H1 (cell line): ENCODE results near the gene IFT27. TPM values are rescaled to one million over a fixed set of nuclear protein-coding genes. Genes with fewer than 3 reads are reported as not detected.
A peak's percentile ranks its signal among the peaks of the same experiment; 100 is the strongest.

Experiments used
- CTCF ChIA-PET: fragments of 300-600 bp; sonication (Branson Sonifier 250); formaldehyde crosslinking; loops from one replicate; lab custom pipeline; 2021; ENCODE audit not compliant: partially characterized antibody; lab: Charles Lee
- POLR2A ChIA-PET: fragments of 300-600 bp; sonication (Branson Sonifier 250); formaldehyde crosslinking; loops from one replicate; lab custom pipeline; 2021; ENCODE audit warnings: inconsistent platforms; ENCODE audit not compliant: partially characterized antibody; lab: Charles Lee
- DNase-seq, 2 experiments: peaks; one replicate each; pipeline versions ENCODE4 v3.0.0 to v3.0.0-alpha.2; 2010 to 2022; ENCODE audit warnings: low spot score in 2 of 2, low read depth in 1 of 2, mixed read lengths in 1 of 2
- FAIRE-seq: peaks from 2 replicates; lab custom pipeline; 2011; peaks lifted over from hg19 to GRCh38; lab: Jason Lieb, UNC
- H2AFZ ChIP-seq: 2 replicates; pipeline ENCODE4 v1.8.1; 2012; ENCODE audit warnings: low read length, inconsistent platforms
- H2AK5ac ChIP-seq: 2 replicates; pipeline ENCODE4 v1.6.1; 2013; ENCODE audit warnings: low read depth, low read length
- H2BK120ac ChIP-seq: replicated peaks from 2 replicates; pipeline ENCODE3; 2013; ENCODE audit warnings: low read depth, low read length, inconsistent platforms
- H2BK12ac ChIP-seq: 2 replicates; pipeline ENCODE4 v1.6.1; 2013; ENCODE audit warnings: low read depth, low read length
- H2BK15ac ChIP-seq: 2 replicates; pipeline ENCODE4 v1.6.1; 2013; ENCODE audit warnings: low read length
- H2BK20ac ChIP-seq: 2 replicates; pipeline ENCODE4 v1.6.1; 2013; ENCODE audit warnings: low read length
- H2BK5ac ChIP-seq: 2 replicates; pipeline ENCODE4 v1.6.1; 2013; ENCODE audit warnings: low read depth, low read length
- H3K14ac ChIP-seq: 2 replicates; pipeline ENCODE4 v1.6.1; 2013; ENCODE audit warnings: inconsistent platforms; ENCODE audit not compliant: insufficient read length
- H3K18ac ChIP-seq: 2 replicates; pipeline ENCODE4 v1.6.1; 2013; ENCODE audit warnings: low read length; ENCODE audit errors: extremely low read depth
- H3K23ac ChIP-seq: 2 replicates; pipeline ENCODE4 v1.6.1; 2013; ENCODE audit warnings: inconsistent platforms; ENCODE audit not compliant: insufficient read length
- H3K23me2 ChIP-seq: 2 replicates; pipeline ENCODE4 v1.6.1; 2013; ENCODE audit warnings: low read depth, low read length
- H3K27ac ChIP-seq: 2 replicates; pipeline ENCODE4 v1.6.1; 2011; ENCODE audit warnings: low read depth, low read length, inconsistent platforms
- H3K27me3 ChIP-seq, 4 experiments: replicated peaks in 1 of 4; 1 replicate in 1 of 4; 2 replicates in 3 of 4; pipeline versions ENCODE4 v1.6.1 to v1.8.1; 2011 to 2013; ENCODE audit warnings: low read length in 3 of 4, mild to moderate bottlenecking in 3 of 4, inconsistent platforms in 2 of 4, mixed read lengths in 2 of 4, moderate library complexity in 1 of 4; ENCODE audit not compliant: control insufficient read depth in 3 of 4, insufficient read depth in 3 of 4; ENCODE audit errors: extremely low read depth in 1 of 4
- H3K36me3 ChIP-seq, 4 experiments: 2 replicates each; pipeline versions ENCODE4 v1.6.1 to v1.8.1; 2011 to 2013; ENCODE audit warnings: mild to moderate bottlenecking in 4 of 4, low read length in 3 of 4, moderate library complexity in 2 of 4, control low read depth in 1 of 4, inconsistent platforms in 1 of 4; ENCODE audit not compliant: insufficient read depth in 4 of 4, control insufficient read depth in 2 of 4
- H3K4ac ChIP-seq: replicated peaks from 2 replicates; pipeline ENCODE3; 2013; ENCODE audit warnings: low read length, low read depth, mixed read lengths, inconsistent platforms; ENCODE audit not compliant: insufficient read length
- H3K4me1 ChIP-seq, 4 experiments: replicated peaks in 1 of 4; 1 replicate in 1 of 4; 2 replicates in 3 of 4; pipeline versions ENCODE4 v1.6.1 to v1.8.1; 2011 to 2013; ENCODE audit warnings: low read length in 3 of 4, inconsistent platforms in 2 of 4, mixed read lengths in 1 of 4; ENCODE audit not compliant: insufficient read depth in 4 of 4, control insufficient read depth in 3 of 4
- H3K4me2 ChIP-seq, 2 experiments: 2 replicates each; pipeline versions ENCODE4 v1.6.1 to v1.8.1; 2011 to 2013; ENCODE audit warnings: low read depth in 2 of 2, low read length in 2 of 2, control low read depth in 1 of 2, inconsistent platforms in 1 of 2, mild to moderate bottlenecking in 1 of 2; ENCODE audit not compliant: insufficient read depth in 1 of 2
- H3K4me3 ChIP-seq, 4 experiments: fragments of 200-600, 300-600 bp in 1 of 4; sonication (generic), shearing (Covaris generic), sonication (Bioruptor Twin) in 1 of 4; 2 replicates each; pipeline versions ENCODE4 v1.5.1 to v1.8.1; 2011 to 2016; ENCODE audit warnings: low read length in 4 of 4, low read depth in 3 of 4, control low read depth in 2 of 4, inconsistent platforms in 2 of 4, mild to moderate bottlenecking in 2 of 4, mixed read lengths in 1 of 4, moderate library complexity in 1 of 4; ENCODE audit not compliant: insufficient read depth in 2 of 4; ENCODE audit errors: extremely low read depth in 1 of 4
- H3K56ac ChIP-seq: replicated peaks from 2 replicates; pipeline ENCODE3; 2013; ENCODE audit warnings: low read depth, mild to moderate bottlenecking, mixed read lengths, low read length, inconsistent platforms; ENCODE audit not compliant: insufficient read length
- H3K79me1 ChIP-seq: 2 replicates; pipeline ENCODE4 v1.6.1; 2013; ENCODE audit warnings: low read depth, low read length, control low read depth
- H3K79me2 ChIP-seq, 2 experiments: 2 replicates each; pipeline versions ENCODE4 v1.6.1 to v1.8.1; 2012 to 2013; ENCODE audit warnings: low read length in 2 of 2, mild to moderate bottlenecking in 2 of 2, inconsistent platforms in 1 of 2; ENCODE audit not compliant: insufficient read depth in 2 of 2, control insufficient read depth in 1 of 2
- H3K9ac ChIP-seq, 4 experiments: replicated peaks in 1 of 4; 1 replicate in 1 of 4; 2 replicates in 3 of 4; pipeline versions ENCODE4 v1.6.1 to v1.8.1; 2011 to 2013; ENCODE audit warnings: low read depth in 3 of 4, low read length in 3 of 4, control low read depth in 2 of 4, mild to moderate bottlenecking in 2 of 4, moderate library complexity in 2 of 4, inconsistent platforms in 1 of 4; ENCODE audit errors: extremely low read depth in 1 of 4
- H3K9me3 ChIP-seq, 2 experiments: 2 replicates each; pipeline versions ENCODE4 v1.6.1 to v1.8.1; 2012 to 2013; ENCODE audit warnings: mild to moderate bottlenecking in 2 of 2, moderate library complexity in 2 of 2, control low read depth in 1 of 2, inconsistent platforms in 1 of 2, low read depth in 1 of 2, low read length in 1 of 2, mixed read lengths in 1 of 2; ENCODE audit not compliant: insufficient read depth in 2 of 2
- H4K20me1 ChIP-seq, 2 experiments: replicated peaks in 1 of 2; 2 replicates each; pipeline versions ENCODE3 to v1.8.1; 2011 to 2013; ENCODE audit warnings: inconsistent platforms in 2 of 2, low read length in 2 of 2, mild to moderate bottlenecking in 1 of 2; ENCODE audit not compliant: insufficient read depth in 2 of 2, control insufficient read depth in 1 of 2
- H4K5ac ChIP-seq: 2 replicates; pipeline ENCODE4 v1.6.1; 2013; ENCODE audit warnings: low read length, low read depth, mixed read lengths, inconsistent platforms; ENCODE audit not compliant: insufficient read length
- H4K8ac ChIP-seq: 2 replicates; pipeline ENCODE4 v1.8.0; 2013; ENCODE audit warnings: mild to moderate bottlenecking, moderate library complexity, low read length, inconsistent platforms; ENCODE audit not compliant: insufficient read depth; ENCODE audit errors: extremely low read depth
- H4K91ac ChIP-seq: replicated peaks from 2 replicates; pipeline ENCODE3; 2013; ENCODE audit warnings: low read length, mixed read lengths, inconsistent platforms; ENCODE audit not compliant: insufficient read length
- CHD1 ChIP-seq: IDR thresholded peaks from 2 replicates; pipeline ENCODE4 v1.6.1; 2012; ENCODE audit warnings: low read depth, low read length, improper control_type of control experiment
- CHD2 ChIP-seq: IDR thresholded peaks from 2 replicates; pipeline ENCODE4 v1.6.1; 2012; ENCODE audit warnings: low read length, improper control_type of control experiment
- EGR1 ChIP-seq: IDR thresholded peaks from 2 replicates; pipeline ENCODE4 v1.6.1; 2011; ENCODE audit warnings: low read depth, low read length, borderline replicate concordance
- EP300 ChIP-seq, 2 experiments: IDR thresholded peaks; 1 replicate in 1 of 2; 2 replicates in 1 of 2; pipeline ENCODE4 v1.6.1; 2011 to 2012; ENCODE audit warnings: low read depth in 2 of 2, low read length in 2 of 2, mild to moderate bottlenecking in 2 of 2, borderline replicate concordance in 1 of 2, inconsistent platforms in 1 of 2, moderate library complexity in 1 of 2
- NANOG ChIP-seq: IDR thresholded peaks from 2 replicates; pipeline ENCODE4 v1.6.1; 2011; ENCODE audit warnings: low read length, low read depth, mild to moderate bottlenecking, inconsistent platforms; ENCODE audit not compliant: insufficient read depth, poor library complexity, severe bottlenecking
- PHF8 ChIP-seq: fragments of 200-600 bp; sonication (generic); conservative IDR thresholded peaks from 2 replicates; pipeline ENCODE4 v1.7.1; 2012; ENCODE audit warnings: low read depth, mild to moderate bottlenecking, inconsistent platforms, low read length, moderate library complexity
- POLR2AphosphoS5 ChIP-seq: IDR thresholded peaks from 2 replicates; pipeline ENCODE4 v1.6.1; 2011; ENCODE audit warnings: low read depth, low read length
- SAP30 ChIP-seq: fragments of 300-600 bp; sonication (generic); IDR thresholded peaks from 2 replicates; pipeline ENCODE4 v1.7.1; 2012; ENCODE audit warnings: low read length, moderate library complexity, mild to moderate bottlenecking, inconsistent platforms; ENCODE audit not compliant: insufficient read depth, insufficient replicate concordance
- SUZ12 ChIP-seq: fragments of 200-600 bp; sonication (generic); IDR thresholded peaks from 2 replicates; pipeline ENCODE4 v1.6.1; 2012; ENCODE audit warnings: mild to moderate bottlenecking, inconsistent platforms, low read length, moderate library complexity, mixed read lengths
- TAF1 ChIP-seq: IDR thresholded peaks from 2 replicates; pipeline ENCODE4 v1.6.1; 2011; ENCODE audit warnings: mild to moderate bottlenecking, low read depth, low read length
- WGBS, 2 experiments: shearing (Covaris generic) in 1 of 2; methylation state at CpG; one replicate each; pipeline versions ENCODE4 v1.1.6 to v1.1.7; 2013 to 2015; ENCODE audit warnings: low lambda C conversion rate in 2 of 2, mixed read lengths in 2 of 2, inconsistent platforms in 1 of 2, low coverage in 1 of 2, missing lambda C conversion rate in 1 of 2; ENCODE audit not compliant: insufficient replicate concordance in 2 of 2, insufficient coverage in 1 of 2, insufficient read length in 1 of 2; ENCODE audit errors: extremely low coverage in 1 of 2, missing lambda C conversion rate in 1 of 2; 5-methylcytosine and 5-hydroxymethylcytosine counted together
- polyA plus RNA-seq, 7 experiments: library from polyadenylated mRNA; depleted of rRNA in 3 of 7; stranded (reverse) in 5 of 7; unstranded in 2 of 7; fragments of >200 nt in 5 of 7; fragments of 200-250 nt in 2 of 7; gene quantifications; 1 replicate in 5 of 7; 2 replicates in 1 of 7; 4 replicates in 1 of 7; pipeline versions ENCODE4 v1.2.1 to v1.2.3, GENCODE V29; 2011 to 2013; ENCODE audit warnings: missing spikeins in 2 of 7, mixed read lengths in 2 of 7
- total RNA-seq: library from RNA; stranded (reverse); fragmentation: NEBNext Ultra II Directional; extraction: Animal tissue kit (Norgen Biotek cat#: 25700); gene quantifications from 2 replicates; pipeline ENCODE4 v1.2.1, GENCODE V29; 2021
- TF ChIP-seq, protein P1 (sequence below): IDR thresholded peaks from 2 replicates; pipeline ENCODE4 v1.6.1; 2011; ENCODE audit warnings: low read length, improper control_type of control experiment
- TF ChIP-seq, protein P2 (sequence below): IDR thresholded peaks from 2 replicates; pipeline ENCODE4 v1.6.1; 2012; ENCODE audit warnings: inconsistent platforms

IFT27 gene
- total and polyA plus RNA-seq, 2 of the 8 experiments (the other 6 are each of a cell fraction or from before 2014, with no cell fraction given) = 36.4 to 46.2 TPM

- peaks cover 0 to 4% of the 10 kb centered on the region in 2 experiments for H4K20me1 ChIP-seq
- H4K5ac ChIP-seq = no peak overlapping the region
- H3K27ac ChIP-seq = no peak overlapping the region
- H3K23me2 ChIP-seq = no peaks in the 10 kb centered on the region
- H3K18ac ChIP-seq = no peak overlapping the region
- peaks cover 0 to 3% (median 0%) of the 10 kb centered on the region in 4 experiments; a peak in 1 of 7 replicates for H3K27me3 ChIP-seq
- no peak overlapping the region for H3K23ac ChIP-seq
- WGBS, 2 experiments = 94% methylated on average over 9 of the region's 9 CpGs; no CpG with 5 or more reads in 1 of the 2 experiments
- H2BK20ac ChIP-seq = no peak overlapping the region
- CTCF ChIA-PET = interaction anchor here (0.7 to 4.9 kb wide), 4 partner anchors 9 to 104 kb away, joined by 3 to 22 read pairs (median 3); no protein-coding TSS in a partner anchor
- peaks cover 0 to 2% (median 0%) of the 10 kb centered on the region in 4 experiments; a peak in 4 of 7 replicates for H3K4me1 ChIP-seq
- H3K4me3 ChIP-seq = no peak overlapping the region
- H3K4ac ChIP-seq = no peak overlapping the region
- no peak for DNase-seq
- H2BK12ac ChIP-seq = no peak overlapping the region
- no peak overlapping the region for H3K9ac ChIP-seq
- H3K4me2 ChIP-seq = no peak overlapping the region
- 0 out of 2 replicates have a peak overlapping the region, but pooled peaks have one; percentile 50 for H2AFZ ChIP-seq
- H4K8ac ChIP-seq = no peak overlapping the region
- no peak overlapping the region for H4K91ac ChIP-seq
- no peaks in the 10 kb centered on the region for H3K9me3 ChIP-seq
- H3K56ac ChIP-seq = no peak overlapping the region
- H3K36me3 ChIP-seq = no peaks in the 10 kb centered on the region; a peak in 1 of 8 replicates
- H2AK5ac ChIP-seq = no peak overlapping the region
- POLR2A ChIA-PET = no interaction called here
- H3K14ac ChIP-seq = no peak overlapping the region
- no peak overlapping the region for H2BK120ac ChIP-seq
- no peak for FAIRE-seq
- H3K79me2 ChIP-seq = no peaks in the 10 kb centered on the region
- H2BK15ac ChIP-seq = no peak overlapping the region
- H3K79me1 ChIP-seq = no peaks in the 10 kb centered on the region
- no peak overlapping the region for H2BK5ac ChIP-seq
- TF ChIP-seq PHF8 (no peak), NANOG (no peak), TAF1 (no peak), CHD2 (no peak), SAP30 (no peak), EGR1 (no peak), POLR2AphosphoS5 (no peak), CHD1 (no peak), SUZ12 (no peak), EP300 (IDR thresholded peaks at IDR 0.05; ENCODE audit: borderline replicate concordance in 1 of 2, low read depth in 2 of 2, low read length in 2 of 2) (no peak)
- TF ChIP-seq, protein P1, sequence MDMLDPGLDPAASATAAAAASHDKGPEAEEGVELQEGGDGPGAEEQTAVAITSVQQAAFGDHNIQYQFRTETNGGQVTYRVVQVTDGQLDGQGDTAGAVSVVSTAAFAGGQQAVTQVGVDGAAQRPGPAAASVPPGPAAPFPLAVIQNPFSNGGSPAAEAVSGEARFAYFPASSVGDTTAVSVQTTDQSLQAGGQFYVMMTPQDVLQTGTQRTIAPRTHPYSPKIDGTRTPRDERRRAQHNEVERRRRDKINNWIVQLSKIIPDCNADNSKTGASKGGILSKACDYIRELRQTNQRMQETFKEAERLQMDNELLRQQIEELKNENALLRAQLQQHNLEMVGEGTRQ = no peak
- TF ChIP-seq, protein P2, sequence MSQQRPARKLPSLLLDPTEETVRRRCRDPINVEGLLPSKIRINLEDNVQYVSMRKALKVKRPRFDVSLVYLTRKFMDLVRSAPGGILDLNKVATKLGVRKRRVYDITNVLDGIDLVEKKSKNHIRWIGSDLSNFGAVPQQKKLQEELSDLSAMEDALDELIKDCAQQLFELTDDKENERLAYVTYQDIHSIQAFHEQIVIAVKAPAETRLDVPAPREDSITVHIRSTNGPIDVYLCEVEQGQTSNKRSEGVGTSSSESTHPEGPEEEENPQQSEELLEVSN = no peak
These were observed 49.9 kb downstream of the IFT27 start for GRCh38 chr22:36726007-36726380.
